HEK293 (cell line): ENCODE results near the gene VAV2.

Experiments used
- KLF16 ChIP-seq: fragments of 450-650 bp; formaldehyde crosslinking; IDR thresholded peaks from 2 replicates; pipeline ENCODE4 v1.5.1; 2017; ENCODE audit warnings: missing biosample characterization, missing genetic modification characterization
- ZNF221 ChIP-seq: fragments of 450-650 bp; formaldehyde crosslinking; IDR thresholded peaks from 2 replicates; pipeline ENCODE4 v1.5.1; 2017; ENCODE audit warnings: missing biosample characterization, missing genetic modification characterization, borderline replicate concordance
- TF ChIP-seq, protein P1 (sequence below): fragments of 450-650 bp; formaldehyde crosslinking; IDR thresholded peaks from 2 replicates; pipeline ENCODE4 v1.5.1; 2016; ENCODE audit warnings: missing biosample characterization, missing genetic modification characterization
- TF ChIP-seq, protein P2 (sequence below): sonication (generic); formaldehyde crosslinking; IDR thresholded peaks from 2 replicates; pipeline ENCODE4 v1.8.1; 2022; ENCODE audit warnings: mild to moderate bottlenecking, moderate library complexity, missing genetic modification reagents
- TF ChIP-seq, protein P3 (sequence below): fragments of 450-650 bp; formaldehyde crosslinking; IDR thresholded peaks from 2 replicates; pipeline ENCODE4 v1.5.1; 2017; ENCODE audit warnings: missing biosample characterization, missing genetic modification characterization

DNA sequence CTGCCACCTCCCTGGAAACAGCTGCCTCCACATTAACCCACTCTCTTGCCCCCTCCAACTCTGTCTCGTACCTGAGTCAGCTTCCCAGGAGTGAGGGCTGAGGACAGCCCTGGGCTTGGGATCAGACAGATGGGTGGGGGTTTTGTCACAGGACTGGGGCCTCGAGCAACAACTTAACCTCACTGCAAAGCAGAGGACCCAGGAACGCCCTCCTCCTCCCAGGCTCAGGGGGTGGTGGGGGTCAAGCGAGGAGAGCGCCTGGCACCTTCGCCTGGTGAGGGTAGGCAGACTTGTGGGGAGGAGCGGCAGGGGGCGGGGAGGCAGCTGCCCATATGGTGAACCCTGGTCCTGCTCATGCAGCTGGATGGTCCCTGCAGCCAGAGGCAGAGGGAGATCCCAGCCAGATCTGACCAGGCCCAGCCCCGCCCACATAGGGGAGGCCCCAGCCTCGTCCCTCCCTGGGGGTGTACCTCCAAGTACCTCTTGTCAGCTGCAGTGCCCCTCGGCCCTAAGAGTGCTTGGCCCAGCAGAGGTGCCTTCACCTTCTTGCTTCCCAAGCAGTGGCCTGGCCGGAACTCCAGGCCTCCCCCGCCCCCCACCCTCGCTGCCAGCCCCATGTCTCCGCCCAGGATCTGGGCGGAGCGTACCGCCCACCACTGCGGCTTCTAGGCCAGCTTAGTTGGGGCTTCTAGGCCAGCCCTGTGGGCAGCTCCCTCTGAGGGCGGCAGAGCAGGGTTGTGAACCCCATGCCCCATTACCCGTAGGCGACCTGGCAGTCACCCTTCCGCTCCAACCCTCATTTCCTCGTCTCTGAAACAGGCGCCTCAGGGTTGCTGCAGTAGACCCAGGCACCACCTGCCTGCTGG is 254.1 kb downstream of the VAV2 start, which contains the start of gene SARDH:
- TF ChIP-seq, protein P1, sequence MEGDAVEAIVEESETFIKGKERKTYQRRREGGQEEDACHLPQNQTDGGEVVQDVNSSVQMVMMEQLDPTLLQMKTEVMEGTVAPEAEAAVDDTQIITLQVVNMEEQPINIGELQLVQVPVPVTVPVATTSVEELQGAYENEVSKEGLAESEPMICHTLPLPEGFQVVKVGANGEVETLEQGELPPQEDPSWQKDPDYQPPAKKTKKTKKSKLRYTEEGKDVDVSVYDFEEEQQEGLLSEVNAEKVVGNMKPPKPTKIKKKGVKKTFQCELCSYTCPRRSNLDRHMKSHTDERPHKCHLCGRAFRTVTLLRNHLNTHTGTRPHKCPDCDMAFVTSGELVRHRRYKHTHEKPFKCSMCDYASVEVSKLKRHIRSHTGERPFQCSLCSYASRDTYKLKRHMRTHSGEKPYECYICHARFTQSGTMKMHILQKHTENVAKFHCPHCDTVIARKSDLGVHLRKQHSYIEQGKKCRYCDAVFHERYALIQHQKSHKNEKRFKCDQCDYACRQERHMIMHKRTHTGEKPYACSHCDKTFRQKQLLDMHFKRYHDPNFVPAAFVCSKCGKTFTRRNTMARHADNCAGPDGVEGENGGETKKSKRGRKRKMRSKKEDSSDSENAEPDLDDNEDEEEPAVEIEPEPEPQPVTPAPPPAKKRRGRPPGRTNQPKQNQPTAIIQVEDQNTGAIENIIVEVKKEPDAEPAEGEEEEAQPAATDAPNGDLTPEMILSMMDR: no peak
- TF ChIP-seq KLF16 (tag by site-specific recombination) (no peak), ZNF221 (tag by site-specific recombination) (no peak)
- TF ChIP-seq, protein P2, sequence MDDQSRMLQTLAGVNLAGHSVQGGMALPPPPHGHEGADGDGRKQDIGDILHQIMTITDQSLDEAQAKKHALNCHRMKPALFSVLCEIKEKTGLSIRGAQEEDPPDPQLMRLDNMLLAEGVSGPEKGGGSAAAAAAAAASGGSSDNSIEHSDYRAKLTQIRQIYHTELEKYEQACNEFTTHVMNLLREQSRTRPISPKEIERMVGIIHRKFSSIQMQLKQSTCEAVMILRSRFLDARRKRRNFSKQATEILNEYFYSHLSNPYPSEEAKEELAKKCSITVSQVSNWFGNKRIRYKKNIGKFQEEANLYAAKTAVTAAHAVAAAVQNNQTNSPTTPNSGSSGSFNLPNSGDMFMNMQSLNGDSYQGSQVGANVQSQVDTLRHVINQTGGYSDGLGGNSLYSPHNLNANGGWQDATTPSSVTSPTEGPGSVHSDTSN (CRISPR knock-in tag): no peak
- TF ChIP-seq, protein P3, sequence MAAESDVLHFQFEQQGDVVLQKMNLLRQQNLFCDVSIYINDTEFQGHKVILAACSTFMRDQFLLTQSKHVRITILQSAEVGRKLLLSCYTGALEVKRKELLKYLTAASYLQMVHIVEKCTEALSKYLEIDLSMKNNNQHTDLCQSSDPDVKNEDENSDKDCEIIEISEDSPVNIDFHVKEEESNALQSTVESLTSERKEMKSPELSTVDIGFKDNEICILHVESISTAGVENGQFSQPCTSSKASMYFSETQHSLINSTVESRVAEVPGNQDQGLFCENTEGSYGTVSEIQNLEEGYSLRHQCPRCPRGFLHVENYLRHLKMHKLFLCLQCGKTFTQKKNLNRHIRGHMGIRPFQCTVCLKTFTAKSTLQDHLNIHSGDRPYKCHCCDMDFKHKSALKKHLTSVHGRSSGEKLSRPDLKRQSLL (tag by site-specific recombination): no peak
